HepG2 (cell line): Measurements from ENCODE around the gene PPP1R12C. TPM values are rescaled to one million over a fixed set of nuclear protein-coding genes. Genes with fewer than 3 reads are reported as not detected.

Experiments used
- DNMT3B ChIP-seq: conservative IDR thresholded peaks from 2 replicates; pipeline ENCODE4 v1.6.1; 2016; ENCODE audit warnings: missing biosample characterization, control low read depth
- E2F5 ChIP-seq: sonication (generic); formaldehyde crosslinking; conservative IDR thresholded peaks from 2 replicates; pipeline ENCODE4 v1.4.0; 2020; ENCODE audit warnings: missing genetic modification reagents
- ERF ChIP-seq: IDR thresholded peaks from 2 replicates; pipeline ENCODE4 v1.6.1; 2018; ENCODE audit warnings: missing biosample characterization, missing genetic modification reagents
- GABPA ChIP-seq, 2 experiments: IDR thresholded peaks; 2 replicates each; pipeline ENCODE4 v1.6.1; 2011 to 2016; ENCODE audit warnings: low read depth in 2 of 2, low read length in 1 of 2, missing biosample characterization in 1 of 2, missing genetic modification characterization in 1 of 2
- GRHL1 ChIP-seq: sonication (generic); formaldehyde crosslinking; conservative IDR thresholded peaks from 2 replicates; pipeline ENCODE4 v1.8.0; 2022; ENCODE audit warnings: missing genetic modification reagents
- KLF11 ChIP-seq: IDR thresholded peaks from 2 replicates; pipeline ENCODE4 v1.6.1; 2016; ENCODE audit warnings: missing compliant biosample characterization
- KLF12 ChIP-seq: sonication (generic); formaldehyde crosslinking; IDR thresholded peaks from 2 replicates; pipeline ENCODE4 v1.4.0; 2020; ENCODE audit warnings: missing genetic modification reagents, borderline replicate concordance
- KLF13 ChIP-seq: sonication (generic); formaldehyde crosslinking; IDR thresholded peaks from 2 replicates; pipeline ENCODE4 v1.4.0; 2020; ENCODE audit warnings: mild to moderate bottlenecking, missing genetic modification reagents
- LBX2 ChIP-seq: sonication (generic); formaldehyde crosslinking; IDR thresholded peaks from 2 replicates; pipeline ENCODE4 v1.5.0; 2020; ENCODE audit warnings: missing genetic modification reagents, mild to moderate bottlenecking, borderline replicate concordance
- PRDM4 ChIP-seq: sonication (generic); formaldehyde crosslinking; IDR thresholded peaks from 2 replicates; pipeline ENCODE4 v1.9.0; 2021; ENCODE audit warnings: missing genetic modification reagents, borderline replicate concordance
- RFX5 ChIP-seq: IDR thresholded peaks from 2 replicates; pipeline ENCODE4 v1.6.1; 2011; ENCODE audit warnings: low read depth, low read length, improper control_type of control experiment
- RNF2 ChIP-seq: fragments of 450-650 bp; conservative IDR thresholded peaks from 2 replicates; pipeline ENCODE4 v1.6.1; 2016; ENCODE audit warnings: low read depth
- STAG1 ChIP-seq: sonication (generic); formaldehyde crosslinking; IDR thresholded peaks from 2 replicates; pipeline ENCODE4 v1.4.0; 2020; ENCODE audit warnings: missing genetic modification reagents
- THAP8 ChIP-seq: sonication (generic); formaldehyde crosslinking; IDR thresholded peaks from 2 replicates; pipeline ENCODE4 v1.5.1; 2020; ENCODE audit warnings: missing genetic modification reagents, mild to moderate bottlenecking, borderline replicate concordance
- TOPORS ChIP-seq: sonication (generic); formaldehyde crosslinking; IDR thresholded peaks from 2 replicates; pipeline ENCODE4 v1.8.0; 2023; ENCODE audit warnings: mild to moderate bottlenecking, missing genetic modification reagents
- ZNF563 ChIP-seq: sonication (generic); formaldehyde crosslinking; IDR thresholded peaks from 2 replicates; pipeline ENCODE4 v1.8.0; 2022; ENCODE audit warnings: mild to moderate bottlenecking, moderate library complexity, missing genetic modification reagents
- ZNF567 ChIP-seq: sonication (generic); formaldehyde crosslinking; IDR thresholded peaks from 2 replicates; pipeline ENCODE4 v1.8.1; 2023; ENCODE audit warnings: mild to moderate bottlenecking, missing genetic modification reagents, borderline replicate concordance
- ZNF598 ChIP-seq: sonication (generic); formaldehyde crosslinking; IDR thresholded peaks from 2 replicates; pipeline ENCODE4 v1.5.1; 2020; ENCODE audit warnings: mild to moderate bottlenecking, missing genetic modification reagents, borderline replicate concordance
- ZNF674 ChIP-seq: sonication (generic); formaldehyde crosslinking; IDR thresholded peaks from 2 replicates; pipeline ENCODE4 v1.5.0; 2020; ENCODE audit warnings: low read depth, mild to moderate bottlenecking, missing genetic modification reagents
- ZNF816 ChIP-seq: sonication (generic); formaldehyde crosslinking; IDR thresholded peaks from 2 replicates; pipeline ENCODE4 v1.8.0; 2022; ENCODE audit warnings: missing genetic modification reagents, mild to moderate bottlenecking, borderline replicate concordance
- ZNF878 ChIP-seq: sonication (generic); formaldehyde crosslinking; IDR thresholded peaks from 2 replicates; pipeline ENCODE4 v1.8.1; 2023; ENCODE audit warnings: mild to moderate bottlenecking, missing genetic modification reagents, moderate library complexity
- ZSCAN31 ChIP-seq: sonication (generic); formaldehyde crosslinking; IDR thresholded peaks from 2 replicates; pipeline ENCODE4 v1.5.0; 2020; ENCODE audit warnings: low read depth, mild to moderate bottlenecking, missing genetic modification reagents
- ZZZ3 ChIP-seq: sonication (generic); formaldehyde crosslinking; IDR thresholded peaks from 2 replicates; pipeline ENCODE4 v1.4.0; 2020; ENCODE audit warnings: missing genetic modification reagents, mild to moderate bottlenecking, borderline replicate concordance
- polyA plus RNA-seq, 8 experiments: library from polyadenylated mRNA; depleted of rRNA in 3 of 8; stranded (reverse) in 7 of 8; unstranded in 1 of 8; fragments of >200 nt; fragmentation: Illumina TruSeq in 4 of 8; extraction: Trizol in 4 of 8; gene quantifications; 2 replicates each; pipeline versions ENCODE4 v1.2.1 to v1.2.3, GENCODE V29; 2011 to 2016; ENCODE audit warnings: low read depth in 4 of 8, missing spikeins in 1 of 8, mixed read lengths in 1 of 8; ENCODE audit not compliant: insufficient read depth in 1 of 8
- total RNA-seq, 5 experiments: library from RNA; depleted of rRNA; stranded (reverse); fragments of >200 nt; fragmentation: Illumina TruSeq; extraction: Trizol; gene quantifications; 2 replicates each; pipeline ENCODE4 v1.2.3, GENCODE V29; 2016; ENCODE audit warnings: low read depth in 1 of 5

Gene PPP1R12C
- total and polyA plus RNA-seq, 2 of the 13 experiments (the other 11 are each of a cell fraction or from before 2014, with no cell fraction given), result 29.7 to 30.3 TPM

GRCh38 chr19:55117663-55118391, 390 bp upstream of the PPP1R12C start (continued):
- TF ChIP-seq E2F5 (CRISPR knock-in tag) (no peak), GABPA (IDR thresholded peaks at IDR 0.05; ENCODE audit: low read depth, low read length) (peak; percentile 57), GABPA (CRISPR knock-in tag; IDR thresholded peaks at IDR 0.05; ENCODE audit: low read depth) (peak; percentile 88), ZNF878 (CRISPR knock-in tag) (no peak), LBX2 (no peak), ZSCAN31 (CRISPR knock-in tag) (peak; percentile 84; the same call in 1 of the 2 replicates), KLF12 (CRISPR knock-in tag) (0 out of 2 replicates have a peak, but pooled peaks have one; percentile 44), PRDM4 (CRISPR knock-in tag) (no peak), ERF (no peak), ZZZ3 (no peak), ZNF598 (no peak), ZNF816 (CRISPR knock-in tag) (no peak), ZNF674 (CRISPR knock-in tag) (no peak), RNF2 (no peak), GRHL1 (CRISPR knock-in tag) (no peak), KLF11 (CRISPR knock-in tag) (peak; percentile 68; the same call in 1 of the 2 replicates), TOPORS (no peak; the same call in 1 of the 2 replicates), THAP8 (CRISPR knock-in tag) (no peak), KLF13 (no peak), DNMT3B (no peak), RFX5 (no peak), STAG1 (CRISPR knock-in tag) (no peak), ZNF563 (CRISPR knock-in tag) (no peak), ZNF567 (CRISPR knock-in tag) (no peak)
